NCI-H82 treated with DMSO at 0.1 percent for 48 hours (cell line): ENCODE measurements around the gene ADSS2.
"Not testable (repeated sequence)": the region's sequence is repeated elsewhere in the genome, so short reads cannot be mapped to it uniquely, and the experiment has no call there.

Source experiments
- DNase-seq: peaks from one replicate; lab custom pipeline; 2025; ENCODE audit not compliant: unreplicated experiment; lab: John Stamatoyannopoulos, UW

ADSS2 gene

GRCh38 chr1:244368279-244368678 is 83.4 kb downstream of the ADSS2 start:
- DNase-seq, result no peak

DNA sequence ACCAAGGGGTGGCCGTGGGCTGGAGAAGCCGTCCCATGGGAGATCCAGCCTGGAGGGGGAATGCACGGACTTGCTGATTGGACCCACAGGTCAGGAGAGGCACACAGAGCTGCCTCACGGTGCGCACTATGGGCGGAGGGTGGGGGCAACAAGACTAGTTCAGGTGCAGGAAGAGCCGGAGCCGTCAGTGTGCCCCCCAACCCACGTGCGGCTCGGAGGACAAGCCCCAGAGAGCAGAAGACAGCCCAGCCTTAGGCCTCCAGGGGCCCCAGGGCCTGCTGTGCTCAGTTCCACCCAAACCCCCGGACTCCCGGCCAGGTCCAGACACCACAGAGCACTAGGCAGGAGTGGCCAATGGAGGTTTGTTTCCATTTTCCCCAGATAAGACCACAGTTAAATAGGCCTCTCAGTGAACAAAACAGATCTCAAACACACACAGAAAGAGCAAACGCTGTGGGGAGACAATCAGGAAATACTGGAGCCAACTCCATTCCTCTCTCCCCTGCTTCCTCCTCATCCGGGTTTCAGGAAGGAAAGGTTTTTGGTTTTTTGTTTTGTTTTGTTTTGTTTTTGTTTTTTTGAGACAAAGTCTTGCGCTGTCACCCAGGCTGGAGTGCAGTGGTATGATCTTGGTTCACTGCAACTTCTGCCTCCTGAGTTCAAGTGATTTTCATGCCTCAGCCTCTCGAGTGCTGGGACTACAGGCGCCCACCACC is 84.2 kb downstream of the ADSS2 start:
- no peak for DNase-seq

DNA sequence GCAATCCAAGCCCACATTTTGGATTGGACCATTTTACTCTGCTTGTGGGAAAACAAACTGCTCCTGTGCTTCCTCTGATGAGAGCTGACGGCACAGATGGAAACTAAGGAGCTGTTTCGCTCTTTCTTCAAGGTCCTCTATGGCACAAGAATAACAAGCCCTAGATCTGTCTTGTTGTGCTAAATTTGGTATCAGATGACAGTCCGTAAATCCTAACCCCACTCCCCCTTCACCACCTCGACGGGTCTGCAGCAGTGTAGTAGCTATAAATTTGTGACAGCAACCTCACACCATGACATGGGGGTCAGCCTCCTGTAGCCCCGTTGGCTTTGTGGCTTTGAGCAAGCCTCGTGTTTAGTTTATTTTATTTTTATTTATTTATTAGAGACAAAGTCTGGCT is 85.9 kb downstream of the ADSS2 start:
- DNase-seq, result no peak

DNA sequence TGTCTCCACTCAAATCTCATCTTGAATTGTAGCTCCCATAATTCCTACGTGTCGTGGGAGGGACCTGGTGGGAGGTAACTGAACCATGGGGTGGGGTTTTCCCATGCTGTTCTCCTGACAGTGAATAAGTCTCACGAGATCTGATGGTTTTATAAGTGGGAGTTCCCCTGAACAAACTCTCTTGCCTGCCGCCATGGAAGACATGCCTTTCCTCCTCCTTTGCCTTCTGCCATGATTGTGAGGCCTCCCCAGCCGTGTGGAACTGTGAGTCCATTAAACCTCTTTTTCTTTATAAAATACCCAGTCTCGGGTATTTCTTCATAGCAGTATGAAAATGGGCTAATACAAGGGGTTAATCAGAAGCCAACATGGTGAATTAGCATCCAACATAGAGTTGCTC is 86.4 kb downstream of the ADSS2 start:
- not testable (repeated sequence) for DNase-seq

DNA sequence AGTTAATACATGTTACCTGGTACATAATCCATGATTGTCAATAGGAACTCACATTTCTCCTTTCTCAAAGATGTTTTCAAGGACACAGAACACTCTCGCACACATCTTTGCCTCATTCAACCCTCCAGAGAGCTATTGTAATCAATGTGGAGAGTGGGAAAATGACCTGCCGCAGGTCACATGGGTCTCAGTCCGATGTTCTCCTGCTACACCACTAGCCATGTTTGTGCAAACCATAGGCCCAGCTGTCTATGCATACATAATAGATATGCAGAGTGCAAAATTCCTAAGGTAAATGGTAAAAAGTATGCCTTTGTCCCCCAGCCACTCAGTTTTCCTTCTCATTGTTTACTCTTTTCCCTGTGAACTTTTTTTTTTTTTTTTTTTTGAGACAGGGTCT is 89.2 kb downstream of the ADSS2 start:
- DNase-seq, result no peak

DNA sequence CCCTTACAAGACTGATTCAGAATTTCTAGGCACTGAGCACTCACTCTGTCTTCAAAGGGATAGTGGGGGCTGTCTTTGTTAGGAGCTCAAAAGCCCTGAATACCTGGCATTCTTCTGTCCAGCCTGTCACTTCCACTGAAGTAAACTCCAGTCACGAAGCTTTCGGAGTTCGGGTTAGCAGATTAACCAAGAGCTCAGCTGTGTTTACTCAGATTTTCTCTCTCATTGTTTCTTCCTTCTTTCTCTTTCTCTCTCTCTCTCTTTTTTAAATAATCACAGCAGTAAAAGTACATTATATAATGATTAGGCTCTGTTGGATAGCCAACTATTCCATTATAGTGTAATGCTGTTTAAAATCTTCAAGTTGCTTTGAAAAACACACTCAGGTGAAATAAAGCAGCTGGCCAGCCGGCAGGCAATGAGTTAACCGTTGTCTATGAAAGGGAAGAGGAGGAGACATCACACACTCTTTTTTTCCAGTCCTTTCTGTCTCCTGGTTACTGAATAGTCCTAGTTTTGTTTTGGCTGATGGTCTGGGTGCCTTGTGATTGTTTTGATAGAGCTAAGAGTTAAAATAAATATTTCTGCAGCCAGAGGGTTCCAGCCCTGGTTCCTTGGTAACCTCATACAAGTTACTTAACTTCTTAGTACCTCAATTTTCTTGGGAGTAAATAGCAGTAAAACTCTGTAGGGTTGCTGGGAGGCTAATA is 89.8 kb downstream of the ADSS2 start:
- no peak for DNase-seq
